ENCODE measurements around the gene CDH4. TPM values are rescaled to one million over a fixed set of nuclear protein-coding genes. Genes with fewer than 3 reads are reported as not detected.

Gene CDH4
- total and polyA plus RNA-seq, 2 of the 13 experiments (the other 11 are each of a cell fraction or from before 2014, with no cell fraction given): not detected

DNA sequence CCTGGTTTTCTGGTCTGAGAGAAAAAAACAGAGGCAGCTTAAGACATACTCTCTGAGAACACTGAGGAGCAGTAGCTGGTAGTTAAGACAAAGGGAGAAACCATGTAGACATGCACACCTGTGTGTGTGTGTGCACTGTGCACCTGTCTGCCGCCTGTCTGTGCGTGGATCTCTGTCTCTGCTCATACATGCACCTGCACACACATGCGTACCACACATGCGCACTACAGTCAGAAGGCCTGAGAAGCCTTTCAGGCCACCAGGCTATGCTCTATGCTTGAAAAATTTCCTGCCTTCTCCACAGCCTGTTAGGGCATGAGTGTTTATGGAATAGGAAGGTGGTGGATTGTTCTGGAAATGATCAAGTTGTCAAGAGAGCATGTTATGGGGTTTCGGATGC lies 103.5 kb downstream of the CDH4 start (continued):
- TF ChIP-seq NR2C2 (CRISPR knock-in tag; IDR thresholded peaks at IDR 0.05; ENCODE audit: borderline replicate concordance) (no peak), MBD4 (IDR thresholded peaks at IDR 0.05; ENCODE audit: borderline replicate concordance, low read length) (no peak), ADNP (CRISPR knock-in tag; IDR thresholded peaks at IDR 0.05) (no peak)
- TF ChIP-seq, protein P1, sequence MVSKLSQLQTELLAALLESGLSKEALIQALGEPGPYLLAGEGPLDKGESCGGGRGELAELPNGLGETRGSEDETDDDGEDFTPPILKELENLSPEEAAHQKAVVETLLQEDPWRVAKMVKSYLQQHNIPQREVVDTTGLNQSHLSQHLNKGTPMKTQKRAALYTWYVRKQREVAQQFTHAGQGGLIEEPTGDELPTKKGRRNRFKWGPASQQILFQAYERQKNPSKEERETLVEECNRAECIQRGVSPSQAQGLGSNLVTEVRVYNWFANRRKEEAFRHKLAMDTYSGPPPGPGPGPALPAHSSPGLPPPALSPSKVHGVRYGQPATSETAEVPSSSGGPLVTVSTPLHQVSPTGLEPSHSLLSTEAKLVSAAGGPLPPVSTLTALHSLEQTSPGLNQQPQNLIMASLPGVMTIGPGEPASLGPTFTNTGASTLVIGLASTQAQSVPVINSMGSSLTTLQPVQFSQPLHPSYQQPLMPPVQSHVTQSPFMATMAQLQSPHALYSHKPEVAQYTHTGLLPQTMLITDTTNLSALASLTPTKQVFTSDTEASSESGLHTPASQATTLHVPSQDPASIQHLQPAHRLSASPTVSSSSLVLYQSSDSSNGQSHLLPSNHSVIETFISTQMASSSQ (IDR thresholded peaks at IDR 0.05; ENCODE audit: low read depth): no peak
- TF ChIP-seq, protein P1 (CRISPR knock-in tag; IDR thresholded peaks at IDR 0.05; ENCODE audit: borderline replicate concordance): no peak
- TF ChIP-seq, protein P2, sequence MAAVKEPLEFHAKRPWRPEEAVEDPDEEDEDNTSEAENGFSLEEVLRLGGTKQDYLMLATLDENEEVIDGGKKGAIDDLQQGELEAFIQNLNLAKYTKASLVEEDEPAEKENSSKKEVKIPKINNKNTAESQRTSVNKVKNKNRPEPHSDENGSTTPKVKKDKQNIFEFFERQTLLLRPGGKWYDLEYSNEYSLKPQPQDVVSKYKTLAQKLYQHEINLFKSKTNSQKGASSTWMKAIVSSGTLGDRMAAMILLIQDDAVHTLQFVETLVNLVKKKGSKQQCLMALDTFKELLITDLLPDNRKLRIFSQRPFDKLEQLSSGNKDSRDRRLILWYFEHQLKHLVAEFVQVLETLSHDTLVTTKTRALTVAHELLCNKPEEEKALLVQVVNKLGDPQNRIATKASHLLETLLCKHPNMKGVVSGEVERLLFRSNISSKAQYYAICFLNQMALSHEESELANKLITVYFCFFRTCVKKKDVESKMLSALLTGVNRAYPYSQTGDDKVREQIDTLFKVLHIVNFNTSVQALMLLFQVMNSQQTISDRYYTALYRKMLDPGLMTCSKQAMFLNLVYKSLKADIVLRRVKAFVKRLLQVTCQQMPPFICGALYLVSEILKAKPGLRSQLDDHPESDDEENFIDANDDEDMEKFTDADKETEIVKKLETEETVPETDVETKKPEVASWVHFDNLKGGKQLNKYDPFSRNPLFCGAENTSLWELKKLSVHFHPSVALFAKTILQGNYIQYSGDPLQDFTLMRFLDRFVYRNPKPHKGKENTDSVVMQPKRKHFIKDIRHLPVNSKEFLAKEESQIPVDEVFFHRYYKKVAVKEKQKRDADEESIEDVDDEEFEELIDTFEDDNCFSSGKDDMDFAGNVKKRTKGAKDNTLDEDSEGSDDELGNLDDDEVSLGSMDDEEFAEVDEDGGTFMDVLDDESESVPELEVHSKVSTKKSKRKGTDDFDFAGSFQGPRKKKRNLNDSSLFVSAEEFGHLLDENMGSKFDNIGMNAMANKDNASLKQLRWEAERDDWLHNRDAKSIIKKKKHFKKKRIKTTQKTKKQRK (IDR thresholded peaks at IDR 0.05; ENCODE audit: low read length): no peak
- TF ChIP-seq, protein P3, sequence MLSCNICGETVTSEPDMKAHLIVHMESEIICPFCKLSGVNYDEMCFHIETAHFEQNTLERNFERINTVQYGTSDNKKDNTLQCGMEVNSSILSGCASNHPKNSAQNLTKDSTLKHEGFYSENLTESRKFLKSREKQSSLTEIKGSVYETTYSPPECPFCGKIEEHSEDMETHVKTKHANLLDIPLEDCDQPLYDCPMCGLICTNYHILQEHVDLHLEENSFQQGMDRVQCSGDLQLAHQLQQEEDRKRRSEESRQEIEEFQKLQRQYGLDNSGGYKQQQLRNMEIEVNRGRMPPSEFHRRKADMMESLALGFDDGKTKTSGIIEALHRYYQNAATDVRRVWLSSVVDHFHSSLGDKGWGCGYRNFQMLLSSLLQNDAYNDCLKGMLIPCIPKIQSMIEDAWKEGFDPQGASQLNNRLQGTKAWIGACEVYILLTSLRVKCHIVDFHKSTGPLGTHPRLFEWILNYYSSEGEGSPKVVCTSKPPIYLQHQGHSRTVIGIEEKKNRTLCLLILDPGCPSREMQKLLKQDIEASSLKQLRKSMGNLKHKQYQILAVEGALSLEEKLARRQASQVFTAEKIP (CRISPR knock-in tag; IDR thresholded peaks at IDR 0.05; ENCODE audit: borderline replicate concordance): no peak
- TF ChIP-seq, protein P4, sequence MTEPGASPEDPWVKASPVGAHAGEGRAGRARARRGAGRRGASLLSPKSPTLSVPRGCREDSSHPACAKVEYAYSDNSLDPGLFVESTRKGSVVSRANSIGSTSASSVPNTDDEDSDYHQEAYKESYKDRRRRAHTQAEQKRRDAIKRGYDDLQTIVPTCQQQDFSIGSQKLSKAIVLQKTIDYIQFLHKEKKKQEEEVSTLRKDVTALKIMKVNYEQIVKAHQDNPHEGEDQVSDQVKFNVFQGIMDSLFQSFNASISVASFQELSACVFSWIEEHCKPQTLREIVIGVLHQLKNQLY (CRISPR knock-in tag; IDR thresholded peaks at IDR 0.05): no peak

All from HepG2 (cell line).